BLaER1 treated with 17β-estradiol and CSF1 and Interleukin-3, amounts not matched to agents 10 nM and 100 nM (cell line): ENCODE measurements around the gene ORC5.

ENCODE experiments used
- H3K27ac ChIP-seq, 11 experiments: shearing (Covaris generic); formaldehyde crosslinking; 2 replicates each; pipeline ENCODE4 v1.8.1; 2022
- H3K27me3 ChIP-seq, 11 experiments: shearing (Covaris generic); formaldehyde crosslinking; 2 replicates each; pipeline ENCODE4 v1.8.1; 2022
- H3K36me3 ChIP-seq, 11 experiments: shearing (Covaris generic); formaldehyde crosslinking; 2 replicates each; pipeline ENCODE4 v1.8.1; 2022
- H3K4me1 ChIP-seq, 10 experiments: shearing (Covaris generic); formaldehyde crosslinking; 2 replicates each; pipeline ENCODE4 v1.8.1; 2022
- H3K4me2 ChIP-seq, 11 experiments: shearing (Covaris generic); formaldehyde crosslinking; 2 replicates each; pipeline ENCODE4 v1.8.1; 2022
- H3K4me3 ChIP-seq, 10 experiments: shearing (Covaris generic); formaldehyde crosslinking; 2 replicates each; pipeline ENCODE4 v1.8.1; 2022
- H3K9ac ChIP-seq, 11 experiments: shearing (Covaris generic); formaldehyde crosslinking; 2 replicates each; pipeline ENCODE4 v1.8.1; 2022
- H3K9me3 ChIP-seq, 11 experiments: shearing (Covaris generic); formaldehyde crosslinking; replicated peaks in 1 of 11; 2 replicates each; pipeline ENCODE4 v1.8.1; 2022
- H4K20me1 ChIP-seq, 11 experiments: shearing (Covaris generic); formaldehyde crosslinking; 2 replicates each; pipeline ENCODE4 v1.8.1; 2022
- Cebpa-rat ChIP-seq, 11 experiments: shearing (Covaris generic); IDR thresholded peaks; 2 replicates each; pipeline ENCODE4 v1.8.1; 2022

Gene ORC5

DNA sequence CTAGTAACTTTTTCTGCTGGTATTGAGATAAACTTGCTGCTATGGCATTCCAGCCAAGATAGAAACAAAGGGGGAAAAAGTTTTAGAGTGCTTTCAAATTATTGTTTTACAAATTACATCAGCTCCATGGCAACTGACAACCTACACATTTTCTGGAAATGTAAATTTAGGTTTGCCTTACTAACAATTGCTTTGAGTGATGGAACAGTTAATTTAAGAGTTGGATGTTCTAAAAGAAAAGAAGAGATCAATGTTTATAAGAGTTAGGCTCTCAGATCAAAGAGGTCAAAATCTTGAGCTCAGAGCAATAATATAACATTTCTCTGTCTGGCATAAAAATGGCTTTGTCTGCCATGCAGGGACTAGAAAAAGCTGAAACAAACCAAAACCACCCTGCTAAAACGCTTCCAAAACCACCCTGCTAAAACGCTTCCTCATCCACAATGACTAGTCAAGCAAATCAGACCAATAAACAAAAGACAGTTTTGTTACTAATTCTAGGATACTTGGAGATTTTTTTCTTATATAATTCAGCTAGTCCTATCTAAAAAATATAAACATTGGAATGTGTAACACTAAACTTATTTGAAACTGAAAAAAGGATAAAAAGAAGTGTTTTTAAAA is 32.3 kb downstream of the ORC5 start:
- Histone ChIP-seq H3K27me3 (no peaks in the 10 kb centered on the region), H3K4me2 (peak overlapping the region in 10 of 11 experiments; percentile 1 to 57 (median 24); a peak in 11 of 22 replicates), H4K20me1 (no peaks in the 10 kb centered on the region), H3K4me1 (peaks cover 0 to 20% (median 14%) of the 10 kb centered on the region in 10 experiments; a peak in 17 of 20 replicates), H3K9ac (no peak overlapping the region), H3K9me3 (peaks cover 30 to 47% (median 38%) of the 10 kb centered on the region in 11 experiments), H3K36me3 (peaks cover 54 to 75% (median 58%) of the 10 kb centered on the region in 11 experiments), H3K27ac (peak overlapping the region in 1 of 11 experiments; percentile 24; a peak in 1 of 22 replicates), H3K4me3 (no peak overlapping the region)
- TF ChIP-seq Cebpa-rat (IDR thresholded peaks at IDR 0.05): no peak

DNA sequence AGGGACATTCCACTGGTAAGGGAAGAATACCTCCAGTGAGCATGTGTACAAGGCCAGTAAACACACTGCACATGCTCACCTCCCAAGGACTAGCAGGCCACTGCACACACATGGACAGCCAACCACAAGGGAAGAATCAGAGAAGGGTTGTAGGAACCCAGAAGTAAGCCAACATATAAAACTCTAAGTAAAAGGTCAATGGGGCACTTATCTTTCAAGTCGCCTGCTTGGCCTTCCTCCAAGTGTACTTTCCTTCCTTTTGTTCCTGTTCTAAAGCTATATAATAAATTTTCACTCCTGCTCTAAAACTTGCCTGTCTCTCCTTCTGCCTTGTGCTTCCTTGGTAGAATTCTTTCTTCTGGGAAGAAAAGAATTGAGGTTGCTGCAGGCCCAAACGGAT is 33.0 kb downstream of the ORC5 start:
- Histone ChIP-seq H3K9ac (no peak overlapping the region), H3K27me3 (no peaks in the 10 kb centered on the region)

DNA sequence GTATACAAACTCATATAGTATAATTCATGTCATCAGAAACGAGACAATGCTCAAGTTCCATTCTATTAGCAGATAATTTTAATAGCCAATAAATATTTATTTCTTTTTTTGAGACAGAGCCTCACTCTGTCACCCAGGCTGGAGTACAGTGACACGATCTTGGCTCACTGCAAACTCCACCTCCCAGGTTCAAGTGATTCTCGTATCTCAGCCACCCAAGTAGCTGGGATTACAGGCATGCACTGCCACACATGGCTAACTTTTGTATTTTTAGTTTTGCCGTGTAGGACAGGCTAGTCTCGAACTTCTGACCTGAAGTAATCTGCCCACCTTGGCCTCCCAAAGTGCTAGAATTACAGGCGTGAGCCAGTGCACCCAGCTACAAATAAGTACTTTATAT is 45.7 kb downstream of the ORC5 start:
- H3K4me2 ChIP-seq: no peak overlapping the region
- no peak overlapping the region for H3K4me3 ChIP-seq
- H3K36me3 ChIP-seq: peaks cover 45 to 77% (median 55%) of the 10 kb centered on the region in 11 experiments

More for the DNA sequence above, 33.0 kb downstream of the ORC5 start:
- H3K4me2 ChIP-seq: peak overlapping the region in 2 of 11 experiments; percentile 27 to 57; a peak in 5 of 22 replicates
- H3K4me3 ChIP-seq: no peak overlapping the region
- peaks cover 0 to 20% (median 14%) of the 10 kb centered on the region in 10 experiments; a peak in 17 of 20 replicates for H3K4me1 ChIP-seq
- no peak for TF ChIP-seq Cebpa-rat (IDR thresholded peaks at IDR 0.05)
- H3K27ac ChIP-seq: no peak overlapping the region
- H3K36me3 ChIP-seq: peaks cover 47 to 75% (median 52%) of the 10 kb centered on the region in 11 experiments
- no peaks in the 10 kb centered on the region for H4K20me1 ChIP-seq
- H3K9me3 ChIP-seq: peaks cover 24 to 40% (median 31%) of the 10 kb centered on the region in 11 experiments

GRCh38 chr7:104161244-104161643 is 46.6 kb downstream of the ORC5 start:
- Histone ChIP-seq H3K9ac (no peak overlapping the region), H3K4me2 (no peak overlapping the region), H3K9me3 (no peaks in the 10 kb centered on the region), H3K27ac (no peak overlapping the region), H3K4me3 (no peak overlapping the region), H4K20me1 (peaks cover 0 to 14% (median 0%) of the 10 kb centered on the region in 11 experiments; a peak in 5 of 22 replicates), H3K4me1 (no peaks in the 10 kb centered on the region), H3K36me3 (peaks cover 36 to 70% (median 46%) of the 10 kb centered on the region in 11 experiments), H3K27me3 (no peaks in the 10 kb centered on the region)
- no peak for TF ChIP-seq Cebpa-rat (IDR thresholded peaks at IDR 0.05)

More for the DNA sequence above, 45.7 kb downstream of the ORC5 start:
- peaks cover 0 to 12% (median 0%) of the 10 kb centered on the region in 11 experiments; a peak in 5 of 22 replicates for H4K20me1 ChIP-seq
- H3K27me3 ChIP-seq: no peaks in the 10 kb centered on the region
- H3K27ac ChIP-seq: no peak overlapping the region
- H3K4me1 ChIP-seq: no peaks in the 10 kb centered on the region
- H3K9me3 ChIP-seq: no peaks in the 10 kb centered on the region
- no peak overlapping the region for H3K9ac ChIP-seq
- TF ChIP-seq Cebpa-rat (IDR thresholded peaks at IDR 0.05): no peak

GRCh38 chr7:104160375-104160774 is 47.4 kb downstream of the ORC5 start:
- H4K20me1 ChIP-seq: peaks cover 0 to 14% (median 0%) of the 10 kb centered on the region in 11 experiments; a peak in 5 of 22 replicates
- no peaks in the 10 kb centered on the region for H3K4me1 ChIP-seq
- no peaks in the 10 kb centered on the region for H3K27me3 ChIP-seq
- TF ChIP-seq Cebpa-rat (IDR thresholded peaks at IDR 0.05): no peak
- no peaks in the 10 kb centered on the region for H3K9me3 ChIP-seq
- no peak overlapping the region for H3K9ac ChIP-seq
- peaks cover 29 to 61% (median 38%) of the 10 kb centered on the region in 11 experiments for H3K36me3 ChIP-seq
- no peak overlapping the region for H3K4me2 ChIP-seq
- no peak overlapping the region for H3K27ac ChIP-seq
- H3K4me3 ChIP-seq: no peak overlapping the region

DNA sequence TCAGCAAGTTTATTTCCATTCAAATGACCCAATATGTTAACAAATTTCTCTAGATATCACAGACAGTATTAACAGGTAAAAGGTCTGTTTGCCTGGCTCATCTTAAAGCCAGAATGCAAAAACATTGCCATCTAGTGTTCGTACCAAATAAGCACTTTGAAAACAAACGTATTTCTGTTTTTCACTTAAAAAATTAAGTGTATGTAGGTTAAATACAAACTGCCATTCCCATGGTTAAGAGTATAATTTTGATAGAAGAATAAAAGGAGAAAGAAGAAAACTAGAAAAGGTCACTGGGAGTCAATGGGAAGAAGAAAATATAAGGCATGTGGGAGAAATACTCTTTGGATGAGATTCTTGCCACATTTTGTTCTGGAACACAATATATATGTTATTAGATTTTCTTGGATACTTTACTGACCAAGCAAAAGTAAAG is 51.0 kb downstream of the ORC5 start:
- H3K9me3 ChIP-seq: no peaks in the 10 kb centered on the region
- H4K20me1 ChIP-seq: peaks cover 0 to 14% (median 0%) of the 10 kb centered on the region in 11 experiments; a peak in 5 of 22 replicates
- no peak for TF ChIP-seq Cebpa-rat (IDR thresholded peaks at IDR 0.05)
- no peak overlapping the region for H3K4me2 ChIP-seq
- H3K4me3 ChIP-seq: no peak overlapping the region
- H3K36me3 ChIP-seq: peaks cover 16 to 44% (median 25%) of the 10 kb centered on the region in 11 experiments; a peak in 18 of 22 replicates
- no peaks in the 10 kb centered on the region for H3K4me1 ChIP-seq
- no peak overlapping the region for H3K27ac ChIP-seq
- no peaks in the 10 kb centered on the region for H3K27me3 ChIP-seq
- no peak overlapping the region for H3K9ac ChIP-seq

DNA sequence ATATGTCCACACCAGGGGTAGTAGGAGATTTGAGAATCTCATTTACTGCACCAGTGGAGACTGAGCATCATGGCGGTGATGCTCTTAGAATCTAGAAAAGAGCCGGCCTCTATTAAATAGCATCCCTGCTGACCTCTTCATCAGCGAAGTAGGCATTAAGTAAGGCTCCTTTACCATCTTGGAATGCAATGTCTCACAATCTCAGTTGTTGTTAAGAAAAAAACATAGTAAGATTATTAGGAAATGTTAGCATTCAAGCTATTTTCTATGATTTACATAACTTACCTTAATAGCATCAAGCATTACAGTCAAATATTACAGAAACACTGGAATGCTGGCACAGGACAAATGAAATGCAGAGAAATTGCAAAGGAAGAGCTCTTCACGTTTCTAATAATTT is 54.5 kb downstream of the ORC5 start:
- peaks cover 0 to 9% (median 0%) of the 10 kb centered on the region in 11 experiments; a peak in 4 of 22 replicates for H4K20me1 ChIP-seq
- no peaks in the 10 kb centered on the region for H3K9me3 ChIP-seq
- peaks cover 7 to 41% (median 24%) of the 10 kb centered on the region in 11 experiments; a peak in 18 of 22 replicates for H3K36me3 ChIP-seq
- no peak overlapping the region for H3K4me2 ChIP-seq
- H3K4me3 ChIP-seq: no peak overlapping the region
- H3K4me1 ChIP-seq: no peaks in the 10 kb centered on the region
- no peak overlapping the region for H3K27ac ChIP-seq
- TF ChIP-seq Cebpa-rat (IDR thresholded peaks at IDR 0.05): no peak
- no peak overlapping the region for H3K9ac ChIP-seq
- no peaks in the 10 kb centered on the region for H3K27me3 ChIP-seq

GRCh38 chr7:104152468-104152867 is 55.3 kb downstream of the ORC5 start:
- H4K20me1 ChIP-seq: peaks cover 0 to 6% (median 0%) of the 10 kb centered on the region in 11 experiments; a peak in 4 of 22 replicates
- no peaks in the 10 kb centered on the region for H3K4me1 ChIP-seq
- H3K9ac ChIP-seq: no peak overlapping the region
- no peak overlapping the region for H3K4me3 ChIP-seq
- no peak for TF ChIP-seq Cebpa-rat (IDR thresholded peaks at IDR 0.05)
- H3K36me3 ChIP-seq: peaks cover 7 to 38% (median 22%) of the 10 kb centered on the region in 11 experiments; a peak in 18 of 22 replicates
- no peaks in the 10 kb centered on the region for H3K9me3 ChIP-seq
- H3K27ac ChIP-seq: no peak overlapping the region
- H3K27me3 ChIP-seq: no peaks in the 10 kb centered on the region
- H3K4me2 ChIP-seq: no peak overlapping the region

- no peaks in the 10 kb centered on the region for H3K4me1 ChIP-seq
- TF ChIP-seq Cebpa-rat (IDR thresholded peaks at IDR 0.05): no peak
- H3K9me3 ChIP-seq: peaks cover 0 to 10% (median 6%) of the 10 kb centered on the region in 11 experiments; a peak in 10 of 22 replicates
- H3K4me3 ChIP-seq: no peak overlapping the region
- H3K36me3 ChIP-seq: peaks cover 12 to 54% (median 34%) of the 10 kb centered on the region in 11 experiments; a peak in 20 of 22 replicates
- H3K27me3 ChIP-seq: no peaks in the 10 kb centered on the region
- no peak overlapping the region for H3K4me2 ChIP-seq
- no peak overlapping the region for H3K9ac ChIP-seq
- H3K27ac ChIP-seq: no peak overlapping the region
- no peaks in the 10 kb centered on the region for H4K20me1 ChIP-seq
Observed at GRCh38 chr7:104150470-104150869, 57.3 kb downstream of the ORC5 start.
